ENCODE data around the gene CALML3. TPM values are rescaled to one million over a fixed set of nuclear protein-coding genes. Genes with fewer than 3 reads are reported as not detected.
"Not testable (repeated sequence)": the region's sequence is repeated elsewhere in the genome, so short reads cannot be mapped to it uniquely, and the experiment has no call there.

Gene CALML3
- total RNA-seq, 1 donor from 2014 or later = not detected

DNA sequence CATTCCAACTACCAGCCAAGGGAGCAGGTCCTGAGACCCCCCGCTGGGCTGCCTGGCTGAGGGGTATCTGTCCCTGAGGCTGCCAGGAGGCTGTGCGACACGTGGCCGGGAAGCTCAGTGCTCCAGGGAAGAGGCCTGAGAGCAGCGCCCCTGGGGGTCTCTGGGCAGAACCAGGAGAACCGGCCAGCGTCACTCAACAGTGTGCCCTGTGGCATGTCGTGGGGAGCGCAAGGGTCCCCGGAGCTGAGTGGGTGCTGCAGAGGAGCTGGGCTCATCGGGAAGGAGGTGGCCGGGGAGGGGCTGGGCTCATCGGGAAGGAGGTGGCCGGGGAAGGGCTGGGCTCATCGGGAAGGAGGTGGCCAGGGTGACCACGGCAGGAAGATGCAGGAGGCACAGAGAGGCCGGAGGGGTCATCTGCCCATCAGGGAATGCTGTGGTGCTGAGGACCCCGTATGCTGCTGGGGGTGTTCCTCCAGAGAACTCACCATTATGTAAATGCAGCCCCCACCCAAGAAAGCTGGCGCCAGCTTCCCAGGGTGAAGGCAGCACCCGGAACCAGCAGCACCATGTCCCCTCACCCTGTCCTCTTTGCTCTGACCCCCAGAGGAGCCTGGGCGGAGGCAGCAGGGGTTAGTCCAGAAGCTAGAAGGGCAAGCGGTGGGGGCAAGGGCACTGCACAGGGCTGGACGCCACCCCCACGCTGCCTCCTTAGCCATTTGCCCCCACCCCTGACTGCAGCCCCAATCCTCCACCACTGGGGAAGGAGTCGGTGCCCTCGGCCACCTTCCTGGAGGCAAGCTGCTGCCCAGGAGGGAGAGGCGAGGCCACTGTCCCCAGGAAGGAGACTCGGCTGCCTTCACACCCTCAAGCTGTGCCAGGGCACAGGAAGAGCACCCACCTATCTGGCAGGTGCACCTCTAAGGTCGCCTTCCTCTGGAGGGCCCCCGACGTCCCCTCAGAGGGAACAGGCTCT is 33.3 kb downstream of the CALML3 start:
- TF ChIP-seq, protein P1, sequence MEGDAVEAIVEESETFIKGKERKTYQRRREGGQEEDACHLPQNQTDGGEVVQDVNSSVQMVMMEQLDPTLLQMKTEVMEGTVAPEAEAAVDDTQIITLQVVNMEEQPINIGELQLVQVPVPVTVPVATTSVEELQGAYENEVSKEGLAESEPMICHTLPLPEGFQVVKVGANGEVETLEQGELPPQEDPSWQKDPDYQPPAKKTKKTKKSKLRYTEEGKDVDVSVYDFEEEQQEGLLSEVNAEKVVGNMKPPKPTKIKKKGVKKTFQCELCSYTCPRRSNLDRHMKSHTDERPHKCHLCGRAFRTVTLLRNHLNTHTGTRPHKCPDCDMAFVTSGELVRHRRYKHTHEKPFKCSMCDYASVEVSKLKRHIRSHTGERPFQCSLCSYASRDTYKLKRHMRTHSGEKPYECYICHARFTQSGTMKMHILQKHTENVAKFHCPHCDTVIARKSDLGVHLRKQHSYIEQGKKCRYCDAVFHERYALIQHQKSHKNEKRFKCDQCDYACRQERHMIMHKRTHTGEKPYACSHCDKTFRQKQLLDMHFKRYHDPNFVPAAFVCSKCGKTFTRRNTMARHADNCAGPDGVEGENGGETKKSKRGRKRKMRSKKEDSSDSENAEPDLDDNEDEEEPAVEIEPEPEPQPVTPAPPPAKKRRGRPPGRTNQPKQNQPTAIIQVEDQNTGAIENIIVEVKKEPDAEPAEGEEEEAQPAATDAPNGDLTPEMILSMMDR (IDR thresholded peaks at IDR 0.05; ENCODE audit: partially characterized antibody, unreplicated experiment) = no peak
- peak; percentile 20 for DNase-seq
- Mint-ChIP-seq H3K4me1 (ENCODE audit: low read depth, unreplicated experiment) (peaks cover 5% of the 10 kb centered on the region), H3K9me3 (ENCODE audit: unreplicated experiment) (peaks cover 3% of the 10 kb centered on the region), H3K4me3 (ENCODE audit: unreplicated experiment) (no peak overlapping the region), H3K36me3 (ENCODE audit: unreplicated experiment) (no peaks in the 10 kb centered on the region), H3K27me3 (ENCODE audit: unreplicated experiment) (peaks cover 2% of the 10 kb centered on the region), H3K27ac (ENCODE audit: unreplicated experiment) (no peak overlapping the region)

- H3K4me3 Mint-ChIP-seq (ENCODE audit: unreplicated experiment); H3K36me3 Mint-ChIP-seq (ENCODE audit: unreplicated experiment); H3K27ac Mint-ChIP-seq (ENCODE audit: unreplicated experiment); H3K4me1 Mint-ChIP-seq (ENCODE audit: low read depth, unreplicated experiment); H3K9me3 Mint-ChIP-seq (ENCODE audit: unreplicated experiment); H3K27me3 Mint-ChIP-seq (ENCODE audit: unreplicated experiment): not testable (repeated sequence)
- DNase-seq = peak; percentile 1
Measured at GRCh38 chr10:5559022-5559421, 34.3 kb downstream of the CALML3 start.

DNA sequence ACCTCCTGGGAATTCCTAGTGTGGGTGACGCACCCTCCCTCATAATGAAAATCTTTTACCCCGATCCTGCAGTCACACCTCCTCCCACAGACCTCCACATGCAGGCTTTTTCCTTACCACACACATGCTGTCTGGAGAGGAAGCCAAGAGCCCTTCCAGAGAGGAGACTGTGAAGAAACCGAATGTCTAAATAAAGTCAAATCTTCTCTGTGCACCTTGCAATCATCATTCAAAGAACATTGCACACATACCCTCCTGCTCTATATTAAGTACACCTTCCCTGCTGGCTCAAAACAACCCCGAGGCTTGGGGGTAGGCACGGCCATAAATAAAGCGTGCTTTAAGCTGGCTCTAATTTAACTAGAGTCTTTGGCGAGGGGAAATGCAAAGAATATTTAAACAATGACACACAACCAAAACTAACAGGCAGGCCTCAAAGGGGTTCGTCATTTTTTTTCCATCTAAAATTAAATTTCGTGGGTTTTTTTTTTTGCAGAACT is 34.9 kb downstream of the CALML3 start:
- Mint-ChIP-seq H3K4me3 (ENCODE audit: unreplicated experiment) (no peak overlapping the region), H3K27me3 (ENCODE audit: unreplicated experiment) (peaks cover 2% of the 10 kb centered on the region), H3K36me3 (ENCODE audit: unreplicated experiment) (no peaks in the 10 kb centered on the region), H3K4me1 (ENCODE audit: low read depth, unreplicated experiment) (peaks cover 11% of the 10 kb centered on the region), H3K9me3 (ENCODE audit: unreplicated experiment) (peaks cover 3% of the 10 kb centered on the region), H3K27ac (ENCODE audit: unreplicated experiment) (no peak overlapping the region)
- no peak for DNase-seq
- TF ChIP-seq, protein P1 (IDR thresholded peaks at IDR 0.05; ENCODE audit: partially characterized antibody, unreplicated experiment) = no peak

DNA sequence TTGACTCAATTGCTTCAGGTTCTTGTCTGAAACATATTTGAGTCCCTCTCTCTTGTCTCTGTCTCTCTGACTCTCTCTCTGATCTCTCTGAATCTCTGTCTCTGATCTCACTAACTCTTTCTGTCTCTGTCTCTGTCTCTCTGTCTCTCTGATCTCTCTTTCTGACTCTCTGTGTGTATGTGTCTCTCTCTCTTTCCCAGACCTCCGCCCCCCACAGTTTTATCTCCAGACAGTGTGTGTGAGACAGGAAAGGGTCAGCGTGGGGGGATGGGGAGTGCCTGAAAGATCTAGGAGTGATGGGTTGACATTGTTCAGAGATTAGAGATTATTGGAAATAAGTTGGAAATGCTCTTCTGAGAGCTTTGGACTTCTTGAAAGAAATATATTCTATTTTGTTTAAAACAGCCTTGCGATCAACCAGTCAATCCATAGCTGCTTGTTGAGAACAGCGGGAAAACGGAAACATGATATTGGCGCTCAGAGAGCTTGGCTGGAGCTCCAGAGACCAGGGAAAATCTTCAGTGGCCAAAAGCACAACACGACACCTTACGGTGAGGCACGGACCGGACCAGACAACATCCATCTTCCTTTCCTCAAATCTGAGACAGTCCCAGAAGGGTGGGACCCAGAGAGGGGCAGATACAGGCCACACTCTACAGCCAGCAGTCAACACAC is 35.5 kb downstream of the CALML3 start:
- DNase-seq = peak; percentile 3
- Mint-ChIP-seq H3K4me3 (ENCODE audit: unreplicated experiment) (no peak overlapping the region), H3K36me3 (ENCODE audit: unreplicated experiment) (no peaks in the 10 kb centered on the region), H3K27ac (ENCODE audit: unreplicated experiment) (no peak overlapping the region), H3K4me1 (ENCODE audit: low read depth, unreplicated experiment) (peaks cover 11% of the 10 kb centered on the region), H3K27me3 (ENCODE audit: unreplicated experiment) (peaks cover 2% of the 10 kb centered on the region), H3K9me3 (ENCODE audit: unreplicated experiment) (peaks cover 3% of the 10 kb centered on the region)
- TF ChIP-seq, protein P1 (IDR thresholded peaks at IDR 0.05; ENCODE audit: partially characterized antibody, unreplicated experiment) = no peak

- Mint-ChIP-seq H3K4me3 (ENCODE audit: unreplicated experiment) (no peak overlapping the region), H3K36me3 (ENCODE audit: unreplicated experiment) (no peaks in the 10 kb centered on the region), H3K9me3 (ENCODE audit: unreplicated experiment) (peaks cover 5% of the 10 kb centered on the region), H3K27me3 (ENCODE audit: unreplicated experiment) (peaks cover 2% of the 10 kb centered on the region), H3K4me1 (ENCODE audit: low read depth, unreplicated experiment) (peaks cover 11% of the 10 kb centered on the region), H3K27ac (ENCODE audit: unreplicated experiment) (no peak overlapping the region)
- peak; percentile 12 for DNase-seq
- TF ChIP-seq, protein P1 (IDR thresholded peaks at IDR 0.05; ENCODE audit: partially characterized antibody, unreplicated experiment) = no peak
Measured at GRCh38 chr10:5560817-5561703, 36.3 kb downstream of the CALML3 start.

Measured in glutamatergic neuron (in vitro differentiated cells).